GM10847 (cell line): ENCODE data around the gene ZDHHC14.

Experiments
- POLR2A ChIP-seq: IDR thresholded peaks from 2 replicates; pipeline ENCODE4 v1.6.1; 2011; ENCODE audit not compliant: insufficient read length; ENCODE audit errors: extremely low read depth

ZDHHC14 gene

DNA sequence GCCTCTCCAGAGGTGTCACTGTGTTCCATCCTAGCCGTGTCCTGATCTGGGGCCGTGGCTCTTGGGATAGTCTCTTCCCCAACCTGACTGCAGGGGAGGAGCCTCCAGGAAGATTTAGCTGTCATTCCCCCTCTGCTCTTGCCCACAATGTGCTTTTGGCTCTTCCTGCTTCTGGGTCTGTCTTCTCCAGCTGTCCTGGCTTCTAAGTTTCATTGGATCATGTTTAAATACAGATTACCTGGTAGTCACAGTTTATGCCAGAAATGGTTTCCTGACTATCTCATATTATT, 139.1 kb downstream of the ZDHHC14 start:
- TF ChIP-seq POLR2A = no peak

DNA sequence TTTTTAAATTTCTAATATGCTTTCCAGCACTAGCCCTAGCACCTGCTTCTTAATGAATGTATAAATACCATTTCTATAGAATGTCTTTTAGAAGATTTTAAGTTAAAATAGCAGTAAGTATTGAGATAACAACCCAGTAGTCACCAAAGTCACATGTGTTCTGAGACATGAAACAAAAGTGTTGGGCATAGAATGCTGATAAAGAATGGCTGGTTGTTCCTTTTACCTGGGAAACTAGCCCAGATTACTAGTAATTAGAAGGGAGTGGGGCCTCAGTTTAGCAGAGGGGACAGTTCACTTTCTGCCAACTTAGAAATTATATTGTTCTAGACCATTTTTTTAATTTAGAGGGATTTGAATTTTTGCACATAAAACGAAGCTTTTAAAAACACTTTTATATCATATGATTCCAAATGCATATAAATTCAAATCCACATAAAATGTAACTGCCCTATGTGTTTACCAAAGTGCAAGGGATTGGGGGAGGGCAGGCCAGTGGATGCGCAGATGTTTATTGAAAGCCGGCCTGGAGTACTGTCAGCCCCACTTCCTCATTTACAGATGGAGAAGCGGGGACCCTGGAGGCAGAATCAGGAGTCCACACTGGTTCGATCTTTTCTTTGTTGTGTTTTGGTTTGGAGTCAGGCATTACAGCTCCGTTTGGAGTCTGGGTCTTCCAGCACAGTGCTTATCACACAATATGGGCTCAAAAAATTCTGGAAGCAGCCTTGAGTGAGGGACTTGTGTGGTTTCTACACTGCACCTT, 139.8 kb downstream of the ZDHHC14 start:
- TF ChIP-seq POLR2A = no peak

DNA sequence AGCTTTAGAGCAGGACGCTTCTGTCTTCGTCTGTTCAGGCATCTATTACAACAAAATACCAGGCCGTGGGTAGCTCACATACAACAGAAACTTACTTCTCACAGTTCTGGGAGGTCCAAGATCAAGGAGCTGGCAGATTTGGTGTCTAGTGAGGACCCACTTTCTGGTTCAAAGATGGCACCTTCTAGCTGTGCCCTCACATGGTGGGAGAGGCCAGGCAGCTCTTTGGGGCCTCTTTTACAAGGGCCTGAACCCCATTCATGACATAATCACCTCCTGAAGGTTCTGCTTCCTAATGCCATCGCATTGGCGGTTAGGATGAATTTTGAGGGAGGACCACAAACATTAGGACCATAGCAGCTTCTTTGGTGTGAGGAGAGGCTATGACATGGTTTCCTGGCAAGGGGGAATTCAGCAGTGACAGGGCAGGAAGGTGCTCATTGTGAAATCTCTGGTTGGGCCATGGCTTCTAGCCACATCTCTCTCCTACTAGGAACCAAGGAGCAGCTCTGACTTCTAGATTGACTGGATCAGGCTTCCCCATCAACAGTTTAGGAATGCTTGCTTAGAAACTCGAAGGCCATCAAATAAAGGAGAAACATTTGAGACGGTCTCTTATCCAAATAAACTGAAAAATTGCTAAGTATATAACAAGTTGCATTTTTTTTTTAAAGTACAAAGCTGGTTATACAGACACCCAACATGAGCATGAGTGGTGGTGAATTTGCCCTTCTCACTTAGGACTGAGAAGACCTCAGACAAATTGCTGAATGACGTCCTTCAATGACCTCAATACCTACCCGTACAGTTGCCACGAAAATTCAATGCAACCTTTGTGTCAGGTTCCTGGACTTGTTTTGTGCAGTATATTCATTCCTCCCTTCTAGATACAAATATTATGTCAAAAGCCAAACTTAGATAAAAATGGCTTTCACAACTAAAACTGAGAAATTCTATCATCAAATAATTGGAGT, 140.7 kb downstream of the ZDHHC14 start:
- TF ChIP-seq POLR2A = no peak

DNA sequence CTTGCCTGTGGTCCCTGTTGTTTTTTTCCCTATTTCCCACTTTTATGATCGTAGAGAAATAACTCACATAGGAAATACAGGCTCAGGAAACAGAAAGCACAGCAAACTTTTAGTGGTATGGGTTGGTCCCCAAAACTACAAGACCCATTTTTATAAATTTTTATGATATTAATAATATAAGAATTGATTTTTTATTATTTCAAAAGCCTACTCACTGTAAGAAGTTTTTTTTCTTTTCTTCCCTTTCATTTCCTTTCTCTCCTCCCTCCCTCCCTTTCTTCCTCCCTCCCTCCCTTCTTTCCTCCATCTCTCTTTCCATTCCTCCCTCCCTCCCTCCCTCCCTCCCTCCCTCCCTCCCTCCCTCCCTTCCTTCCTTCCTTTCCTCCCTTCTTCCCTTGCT, 141.5 kb downstream of the ZDHHC14 start:
- no peak for TF ChIP-seq POLR2A

DNA sequence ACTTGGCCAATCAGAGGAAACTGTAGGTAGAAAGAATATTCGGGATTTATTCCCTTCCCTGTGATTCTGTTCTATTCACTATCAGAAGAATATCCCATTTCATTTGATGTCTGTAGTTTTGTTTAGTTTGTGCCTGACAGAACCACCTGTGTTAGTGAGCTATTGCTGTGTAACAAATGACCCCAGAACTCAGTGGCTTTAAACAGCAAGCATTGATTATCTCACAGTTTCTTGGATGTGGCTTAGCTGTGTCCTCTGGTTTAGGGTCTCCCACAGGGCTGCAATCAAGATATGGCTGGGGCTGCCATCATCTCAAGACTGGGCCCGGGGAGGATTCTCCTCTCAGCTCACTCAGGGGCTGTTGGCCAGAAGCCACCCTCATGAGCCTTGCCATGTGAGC, 143.7 kb downstream of the ZDHHC14 start:
- TF ChIP-seq POLR2A = no peak

DNA sequence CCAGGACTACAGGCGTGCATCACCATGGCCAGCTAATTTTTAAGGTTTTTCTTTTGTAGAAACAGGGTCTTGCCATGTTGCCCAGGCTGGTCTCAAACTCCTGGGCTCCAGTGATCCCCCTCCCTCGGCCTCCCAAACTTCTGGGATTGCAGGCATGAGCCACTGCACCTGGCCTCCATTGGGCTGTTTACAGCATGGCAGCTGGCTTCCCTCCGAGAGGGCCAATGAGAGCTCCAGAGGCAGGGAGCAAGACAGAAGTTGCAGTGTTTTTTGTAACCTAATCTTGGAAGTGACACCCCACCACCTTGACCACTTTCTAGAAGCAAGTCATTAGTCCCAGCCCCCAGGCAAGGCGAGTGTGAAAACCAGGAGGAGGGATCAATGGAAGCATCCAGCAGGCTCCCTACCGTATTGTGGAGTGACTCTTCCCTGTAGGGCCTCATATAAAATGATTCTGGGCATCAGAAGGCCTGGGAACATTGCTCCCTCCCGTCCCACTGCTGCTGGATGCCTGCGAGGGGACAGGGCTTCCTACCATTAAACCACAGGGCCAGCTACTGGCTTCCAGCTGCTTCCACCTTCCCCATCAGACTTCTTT, 144.4 kb downstream of the ZDHHC14 start:
- no peak for TF ChIP-seq POLR2A

DNA sequence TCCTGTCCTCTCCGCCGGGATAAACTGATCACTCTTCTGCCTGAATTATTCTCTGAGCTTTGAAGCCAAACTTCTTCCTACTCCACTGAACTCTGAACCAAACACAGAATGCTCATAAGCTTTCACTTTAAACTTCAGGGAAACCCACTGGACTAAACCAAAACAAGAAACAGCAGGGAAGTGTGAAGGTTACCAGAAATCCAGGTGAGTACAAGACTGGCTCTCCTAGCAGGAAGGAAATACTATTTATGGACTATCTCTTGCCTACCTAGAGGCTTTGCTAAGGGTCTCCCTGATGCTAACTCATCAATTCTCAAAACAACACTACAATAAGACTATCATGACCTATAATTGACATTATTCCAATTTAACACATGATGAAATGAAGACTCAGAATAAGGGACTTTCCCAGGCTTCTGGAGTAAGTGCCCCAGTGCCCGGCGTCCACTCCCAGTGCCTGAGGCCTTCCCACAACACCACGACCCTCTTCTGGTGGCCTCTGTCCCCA, 145.0 kb downstream of the ZDHHC14 start:
- TF ChIP-seq POLR2A = no peak

DNA sequence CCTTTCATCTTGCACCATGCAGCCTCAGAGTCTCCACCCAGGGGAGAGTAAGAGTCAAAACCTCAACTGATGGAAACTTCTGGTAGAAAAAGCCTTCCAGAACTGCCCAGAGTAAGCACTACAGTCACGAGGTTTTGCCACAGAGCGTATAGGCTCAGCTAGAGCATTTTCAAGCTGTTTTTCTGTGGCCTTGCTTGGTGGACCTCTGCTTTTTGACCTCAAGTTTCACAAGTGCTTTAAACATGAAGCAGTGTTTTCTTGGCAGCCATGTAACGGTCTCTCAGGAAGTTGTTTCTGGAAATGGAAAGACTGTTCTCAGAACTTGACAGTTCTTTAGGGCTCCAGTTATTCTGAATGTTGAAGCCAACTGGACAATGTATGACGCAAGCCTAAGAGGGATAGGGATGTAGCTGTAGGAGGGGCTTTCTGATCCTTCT, 146.5 kb downstream of the ZDHHC14 start:
- no peak for TF ChIP-seq POLR2A

DNA sequence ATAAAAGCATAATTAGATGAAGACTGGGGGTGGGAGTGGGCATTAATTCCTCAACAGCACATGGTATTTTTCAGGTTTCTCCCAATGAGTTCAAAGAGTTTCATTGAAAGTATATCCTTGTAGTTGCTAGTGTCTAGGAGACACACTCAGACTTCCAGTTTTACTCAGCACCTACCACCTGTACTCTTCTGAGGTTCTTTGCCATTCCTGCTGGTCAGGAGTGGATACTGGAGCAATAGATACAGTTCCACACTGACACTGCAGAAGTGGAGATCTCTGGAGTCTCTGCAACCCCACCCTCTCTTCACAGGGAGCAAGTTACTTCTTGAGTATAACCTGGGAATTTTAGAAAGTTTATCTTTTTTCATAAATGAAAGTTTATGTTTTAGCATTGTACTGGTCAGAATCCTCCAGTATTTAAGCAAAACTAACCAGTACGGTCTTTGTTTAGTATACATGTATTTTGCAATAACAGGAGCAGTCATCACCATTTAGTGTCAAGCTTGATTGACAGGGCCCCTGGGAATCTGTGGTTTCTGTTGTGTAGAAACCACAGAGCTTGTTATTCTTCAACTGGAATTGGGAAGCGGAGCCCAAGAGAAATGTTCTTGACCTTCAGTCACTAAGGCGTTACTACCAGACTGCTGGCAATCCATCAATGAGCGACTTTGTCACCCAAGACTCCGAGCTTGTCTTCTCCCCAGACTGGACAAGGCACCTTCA, 148.1 kb downstream of the ZDHHC14 start:
- TF ChIP-seq POLR2A = no peak

DNA sequence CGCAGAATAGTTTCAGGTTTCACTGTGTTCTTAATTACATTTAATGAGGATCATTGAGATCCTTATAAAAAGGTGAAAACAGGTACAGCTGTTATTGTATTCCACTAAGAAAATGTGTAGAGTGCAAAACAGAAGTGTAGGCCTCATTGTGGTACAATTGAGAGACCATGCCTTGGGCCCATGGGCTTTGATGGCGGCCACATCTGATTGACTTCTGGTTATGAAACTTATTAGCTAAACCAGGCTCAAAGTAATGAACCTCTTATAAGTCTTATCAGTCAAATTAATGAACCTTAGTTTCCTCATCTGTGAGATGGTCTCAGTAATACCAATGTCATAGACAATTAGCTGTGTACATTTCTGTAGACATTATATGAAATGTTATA, 148.7 kb downstream of the ZDHHC14 start:
- TF ChIP-seq POLR2A = no peak

DNA sequence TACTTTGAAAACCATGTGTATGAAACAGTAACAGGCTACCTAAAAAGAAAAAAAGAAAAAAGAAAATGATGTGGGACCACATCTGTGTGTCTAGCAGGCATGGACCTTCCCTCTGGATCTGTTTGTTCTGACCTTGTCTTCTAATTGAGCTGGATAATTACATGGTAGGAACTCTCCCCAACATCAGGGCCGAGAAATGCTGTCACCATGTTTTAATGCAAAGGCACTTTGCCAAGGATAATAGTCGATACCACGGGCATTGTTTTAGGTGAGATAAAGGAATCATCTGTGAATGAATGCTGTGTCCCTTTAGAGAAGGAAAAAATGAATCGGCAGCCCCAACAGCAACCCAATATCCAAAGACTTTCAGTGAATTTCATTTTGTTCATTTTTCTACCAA, 149.1 kb downstream of the ZDHHC14 start:
- TF ChIP-seq POLR2A = no peak

DNA sequence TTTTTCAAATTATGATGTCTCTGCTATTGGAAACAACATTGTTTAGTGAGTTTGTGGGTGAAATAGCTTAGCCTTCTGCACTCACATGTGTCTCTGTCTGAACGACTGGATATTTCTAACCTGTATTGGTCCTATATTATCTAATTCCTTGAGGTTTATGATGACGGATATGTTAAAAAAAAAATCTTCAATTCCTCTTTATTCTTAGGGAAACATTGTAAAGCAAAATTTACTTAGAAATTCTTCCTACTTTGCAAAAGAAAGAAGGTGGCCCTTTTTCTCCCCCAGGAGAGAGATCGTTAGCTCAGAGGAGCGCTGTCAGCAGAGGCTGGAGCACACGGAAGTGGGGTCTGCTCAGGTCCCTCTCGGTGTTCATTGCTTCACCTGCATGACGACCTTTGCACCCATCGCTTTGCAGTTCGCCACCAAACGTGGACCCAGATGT, 149.8 kb downstream of the ZDHHC14 start:
- no peak for TF ChIP-seq POLR2A

DNA sequence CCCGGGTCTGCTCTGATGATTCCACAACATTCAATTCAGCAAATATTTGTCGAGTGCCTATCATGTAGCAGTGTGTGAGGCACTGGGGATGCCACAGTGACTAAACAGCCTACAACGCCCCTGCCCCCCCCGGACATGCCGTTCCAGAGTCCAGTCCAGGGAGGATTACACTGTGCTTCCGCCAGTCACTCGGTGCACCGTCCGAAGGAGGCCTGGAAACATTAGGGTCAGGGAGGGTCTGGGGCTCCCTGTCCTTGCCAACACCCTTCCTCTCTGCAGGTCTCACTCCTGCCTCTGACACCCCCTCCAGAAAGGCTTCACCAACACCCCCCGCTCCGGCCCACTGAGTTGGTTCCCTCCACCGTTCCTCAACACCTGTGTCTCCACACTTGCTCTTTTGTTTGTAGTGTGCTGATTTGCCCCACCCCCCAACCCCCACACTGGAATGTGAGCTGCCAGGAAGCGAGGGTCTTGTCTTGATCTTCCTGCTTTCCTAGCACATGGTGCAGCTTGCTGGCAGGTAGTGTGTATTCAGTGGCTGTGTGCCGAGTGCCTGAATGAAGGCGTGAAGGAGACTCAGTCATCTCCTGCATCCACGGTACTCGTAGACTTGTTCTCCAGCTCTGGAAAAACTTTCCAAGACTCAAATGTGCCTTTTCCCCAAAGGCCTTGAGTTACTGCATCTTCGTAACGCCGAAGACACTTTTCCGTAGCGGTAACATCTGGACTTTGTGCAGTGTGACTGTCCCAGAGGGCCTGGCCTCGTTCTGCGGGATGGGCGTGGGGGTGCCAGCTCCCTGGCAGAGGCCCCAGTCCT, 150.4 kb downstream of the ZDHHC14 start:
- TF ChIP-seq POLR2A = no peak

DNA sequence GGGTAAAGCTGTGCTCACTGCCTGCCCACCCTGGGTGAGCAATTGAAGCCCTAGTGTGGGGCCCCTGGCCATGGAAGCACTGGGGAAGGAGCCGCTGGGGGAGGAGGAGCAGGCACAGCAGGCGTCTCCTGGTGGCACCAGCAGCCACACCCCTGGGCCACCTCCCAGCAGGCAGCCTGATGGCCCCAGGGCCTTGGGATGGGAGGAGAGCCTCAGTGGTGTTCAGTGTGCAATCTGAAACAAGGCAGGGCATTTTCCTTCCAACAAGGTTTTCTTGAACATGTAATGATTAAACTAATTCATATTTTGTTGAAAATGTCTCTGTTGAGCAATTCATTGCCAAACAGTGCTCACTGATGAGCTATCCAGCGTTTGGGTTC, 151.0 kb downstream of the ZDHHC14 start:
- no peak for TF ChIP-seq POLR2A
